Transverse colon (tissue), 4 donors: Measurements from ENCODE around the gene FBXL13.

Experiments
- CTCF ChIP-seq, 5 experiments: fragments of 200-600 bp in 3 of 5; fragments of 450-650 bp in 2 of 5; sonication (generic) in 3 of 5; IDR thresholded peaks; 1 replicate in 2 of 5; 2 replicates in 3 of 5; pipeline ENCODE4 v1.5.1; 2016 to 2017; ENCODE audit warnings: antibody characterized with exemption in 5 of 5, inconsistent platforms in 3 of 5, mild to moderate bottlenecking in 2 of 5, moderate library complexity in 1 of 5
- EP300 ChIP-seq: sonication (generic); formaldehyde crosslinking; IDR thresholded peaks from one replicate; pipeline ENCODE4 v1.6.1; 2017; ENCODE audit warnings: antibody characterized with exemption, low read depth
- POLR2A ChIP-seq: fragments of 450-650 bp; IDR thresholded peaks from one replicate; pipeline ENCODE4 v1.6.1; 2016; ENCODE audit warnings: antibody characterized with exemption, mild to moderate bottlenecking, moderate library complexity
- POLR2AphosphoS5 ChIP-seq, 3 donors: sonication (generic); formaldehyde crosslinking; IDR thresholded peaks; one replicate each; pipeline ENCODE4 v1.6.1; 2016; ENCODE audit warnings: antibody characterized with exemption in 3 of 3

DNA sequence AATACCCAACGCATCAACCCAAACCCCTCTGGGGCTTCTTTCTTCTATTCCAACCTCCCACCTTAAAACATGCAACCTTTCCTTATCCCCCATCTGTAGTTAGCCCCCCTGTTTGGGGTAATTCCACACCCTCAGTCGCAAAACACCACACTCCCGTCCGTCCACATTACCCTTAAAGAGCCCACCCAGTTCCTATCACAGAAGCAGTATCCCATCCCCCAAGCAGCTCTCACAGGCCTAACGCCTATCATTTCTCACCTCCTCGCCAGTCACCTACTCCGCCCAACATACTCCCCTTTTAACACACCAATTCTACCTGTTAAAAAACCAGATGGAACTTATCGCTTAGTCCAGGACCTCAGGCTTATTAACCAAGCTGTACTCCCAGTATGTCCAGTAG lies 98.1 kb downstream of the FBXL13 start:
- TF ChIP-seq POLR2A (no peak), CTCF (IDR thresholded peaks at IDR 0.05) (no peak), POLR2AphosphoS5 (IDR thresholded peaks at IDR 0.05) (no peak), EP300 (no peak)
